ENCODE data around the gene NEDD8. TPM values are rescaled to one million over a fixed set of nuclear protein-coding genes. Genes with fewer than 3 reads are reported as not detected.

NEDD8 gene
- total and polyA plus RNA-seq, 2 of the 4 experiments (the other 2 are of a cell fraction): 167 to 375 TPM

GRCh38 chr14:24183014-24183481, 49.1 kb downstream of the NEDD8 start:
- intact Hi-C loops (cut with micrococcal nuclease) (no loop called here), dilution Hi-C loops (cut with HindIII; ENCODE audit: low sequenced_read_pairs, unreplicated experiment) (no loop called here), in situ Hi-C loops (cut with MboI; ENCODE audit: low sequenced_read_pairs) (no loop called here)
- no peak overlapping the region for H3K4me2 ChIP-seq (ENCODE audit: low read depth, low read length)
- WGBS, 2 experiments (ENCODE audit: extremely low coverage in 2 of 2, insufficient read length in 1 of 2): 87% methylated on average over 7 of the region's 15 CpGs; no CpG with 5 or more reads in 1 of the 2 experiments
- H3K4ac ChIP-seq (ENCODE audit: low read depth, low read length): no peak overlapping the region
- H2BK15ac ChIP-seq (ENCODE audit: low read depth, low read length): no peak overlapping the region
- no peak overlapping the region for H2AK5ac ChIP-seq (ENCODE audit: low read depth, low read length)
- no peak overlapping the region for H3K27ac ChIP-seq (ENCODE audit: insufficient read depth, low read length)
- TF ChIP-seq RCOR1 (IDR thresholded peaks at IDR 0.05; ENCODE audit: insufficient replicate concordance, low read length) (no peak), NFE2L2 (IDR thresholded peaks at IDR 0.05; ENCODE audit: low read depth, low read length) (no peak), ELK1 (IDR thresholded peaks at IDR 0.05; ENCODE audit: borderline replicate concordance, low read depth, low read length) (no peak), POLR2A (IDR thresholded peaks at IDR 0.05; ENCODE audit: low read depth, low read length) (no peak), MAFK (IDR thresholded peaks at IDR 0.05; ENCODE audit: low read depth, low read length) (no peak), BHLHE40 (IDR thresholded peaks at IDR 0.05; ENCODE audit: low read depth, low read length) (no peak), RFX5 (IDR thresholded peaks at IDR 0.05; ENCODE audit: low read depth, low read length) (no peak), CTCF (conservative IDR thresholded peaks at IDR 0.05; ENCODE audit: low read depth, low read length) (no peak), CHD1 (IDR thresholded peaks at IDR 0.05; ENCODE audit: low read depth, low read length) (no peak), MAZ (IDR thresholded peaks at IDR 0.05; ENCODE audit: borderline replicate concordance, low read depth, low read length) (no peak), MXI1 (IDR thresholded peaks at IDR 0.05; ENCODE audit: borderline replicate concordance, low read depth, low read length) (no peak), CEBPB (IDR thresholded peaks at IDR 0.05; ENCODE audit: low read depth, low read length) (no peak), FOS (IDR thresholded peaks at IDR 0.05; ENCODE audit: low read depth, low read length) (no peak), SMC3 (IDR thresholded peaks at IDR 0.05; ENCODE audit: low read depth, low read length) (no peak)
- TF ChIP-seq, protein P1, sequence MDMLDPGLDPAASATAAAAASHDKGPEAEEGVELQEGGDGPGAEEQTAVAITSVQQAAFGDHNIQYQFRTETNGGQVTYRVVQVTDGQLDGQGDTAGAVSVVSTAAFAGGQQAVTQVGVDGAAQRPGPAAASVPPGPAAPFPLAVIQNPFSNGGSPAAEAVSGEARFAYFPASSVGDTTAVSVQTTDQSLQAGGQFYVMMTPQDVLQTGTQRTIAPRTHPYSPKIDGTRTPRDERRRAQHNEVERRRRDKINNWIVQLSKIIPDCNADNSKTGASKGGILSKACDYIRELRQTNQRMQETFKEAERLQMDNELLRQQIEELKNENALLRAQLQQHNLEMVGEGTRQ (IDR thresholded peaks at IDR 0.05; ENCODE audit: low read depth, low read length): no peak
- no peaks in the 10 kb centered on the region for H3K27me3 ChIP-seq (ENCODE audit: control insufficient read depth, insufficient read depth, low read length)
- no peak overlapping the region for H3K14ac ChIP-seq (replicated peaks; ENCODE audit: low read depth, low read length)
- no peak overlapping the region for H3K56ac ChIP-seq (ENCODE audit: extremely low read depth, insufficient read depth, low read length)
- H3K23ac ChIP-seq (ENCODE audit: low read depth, low read length): no peak overlapping the region
- H2AFZ ChIP-seq (replicated peaks; ENCODE audit: low read length, poor library complexity): peak overlapping the region; percentile 23
- no TSS peak for BruUV-seq (replicated peaks)
- no peak overlapping the region for H4K5ac ChIP-seq (ENCODE audit: low read depth, low read length)
- H2AK9ac ChIP-seq (replicated peaks; ENCODE audit: low read depth, low read length, poor library complexity): no peak overlapping the region
- H3K79me1 ChIP-seq (ENCODE audit: low read depth in 1 of 2, low read length in 2 of 2): peaks cover 12 to 34% of the 10 kb centered on the region in 2 experiments
- peaks cover 78% of the 10 kb centered on the region for H3K36me3 ChIP-seq (ENCODE audit: control insufficient read depth, insufficient read depth, low read length)
- H3K4me1 ChIP-seq (ENCODE audit: control insufficient read depth, insufficient read depth, low read length): peaks cover 6% of the 10 kb centered on the region
- H3K18ac ChIP-seq (ENCODE audit: low read depth, low read length): no peak overlapping the region
- no peak overlapping the region for H4K8ac ChIP-seq (ENCODE audit: low read depth in 2 of 2, low read length in 2 of 2)
- no peaks in the 10 kb centered on the region for H3K9me3 ChIP-seq (ENCODE audit: control insufficient read depth, insufficient read depth, low read length)
- H2BK20ac ChIP-seq (ENCODE audit: low read depth, low read length): no peak overlapping the region
- ChIA-PET POLR2A (ENCODE audit: unreplicated experiment) (no interaction called here), CTCF (no interaction called here)
- no peak for DNase-seq
- no peak overlapping the region for H3K9ac ChIP-seq (ENCODE audit: low read depth, low read length)
- H3K9me1 ChIP-seq (ENCODE audit: insufficient read depth, low read length): peaks cover 15% of the 10 kb centered on the region
- H3K4me3 ChIP-seq (ENCODE audit: insufficient read depth, low read depth, low read length): no peak overlapping the region
- no peaks in the 10 kb centered on the region for H4K20me1 ChIP-seq (ENCODE audit: insufficient read depth, low read length)
- ATAC-seq (ENCODE audit: low read depth): no peak
- H2BK120ac ChIP-seq (ENCODE audit: low read depth, low read length): no peak overlapping the region
- no peak overlapping the region for H4K91ac ChIP-seq (ENCODE audit: insufficient read depth, low read depth, low read length)
- no peak overlapping the region for H2BK5ac ChIP-seq (ENCODE audit: low read depth, low read length, poor library complexity, severe bottlenecking)

Measured in IMR-90 (cell line).